ENCODE results near the gene PTPRB.

Gene PTPRB

DNA sequence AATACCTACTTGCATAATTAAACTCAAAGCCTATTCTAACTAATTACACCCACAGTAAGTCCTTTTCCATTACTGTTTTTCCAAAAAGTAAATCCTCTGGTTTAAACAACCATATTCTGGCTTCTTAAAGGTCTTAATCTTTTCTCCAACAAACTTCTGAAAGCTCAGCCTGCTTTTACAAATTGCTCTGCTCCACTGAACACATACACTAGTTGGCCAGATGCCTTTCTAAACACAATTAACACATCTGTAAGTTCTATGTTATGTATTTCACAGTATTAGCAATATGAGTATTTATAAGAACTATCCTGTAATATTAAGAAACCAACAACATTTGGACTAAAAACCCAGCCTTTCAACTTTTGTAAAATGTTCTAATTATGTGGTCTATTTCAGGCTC, 30.1 kb downstream of the PTPRB start:
- DNase-seq (ENCODE audit: low read depth): no peak
- TF ChIP-seq, protein P1, sequence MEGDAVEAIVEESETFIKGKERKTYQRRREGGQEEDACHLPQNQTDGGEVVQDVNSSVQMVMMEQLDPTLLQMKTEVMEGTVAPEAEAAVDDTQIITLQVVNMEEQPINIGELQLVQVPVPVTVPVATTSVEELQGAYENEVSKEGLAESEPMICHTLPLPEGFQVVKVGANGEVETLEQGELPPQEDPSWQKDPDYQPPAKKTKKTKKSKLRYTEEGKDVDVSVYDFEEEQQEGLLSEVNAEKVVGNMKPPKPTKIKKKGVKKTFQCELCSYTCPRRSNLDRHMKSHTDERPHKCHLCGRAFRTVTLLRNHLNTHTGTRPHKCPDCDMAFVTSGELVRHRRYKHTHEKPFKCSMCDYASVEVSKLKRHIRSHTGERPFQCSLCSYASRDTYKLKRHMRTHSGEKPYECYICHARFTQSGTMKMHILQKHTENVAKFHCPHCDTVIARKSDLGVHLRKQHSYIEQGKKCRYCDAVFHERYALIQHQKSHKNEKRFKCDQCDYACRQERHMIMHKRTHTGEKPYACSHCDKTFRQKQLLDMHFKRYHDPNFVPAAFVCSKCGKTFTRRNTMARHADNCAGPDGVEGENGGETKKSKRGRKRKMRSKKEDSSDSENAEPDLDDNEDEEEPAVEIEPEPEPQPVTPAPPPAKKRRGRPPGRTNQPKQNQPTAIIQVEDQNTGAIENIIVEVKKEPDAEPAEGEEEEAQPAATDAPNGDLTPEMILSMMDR (IDR thresholded peaks at IDR 0.05; ENCODE audit: low read length, missing control alignments): no peak

DNA sequence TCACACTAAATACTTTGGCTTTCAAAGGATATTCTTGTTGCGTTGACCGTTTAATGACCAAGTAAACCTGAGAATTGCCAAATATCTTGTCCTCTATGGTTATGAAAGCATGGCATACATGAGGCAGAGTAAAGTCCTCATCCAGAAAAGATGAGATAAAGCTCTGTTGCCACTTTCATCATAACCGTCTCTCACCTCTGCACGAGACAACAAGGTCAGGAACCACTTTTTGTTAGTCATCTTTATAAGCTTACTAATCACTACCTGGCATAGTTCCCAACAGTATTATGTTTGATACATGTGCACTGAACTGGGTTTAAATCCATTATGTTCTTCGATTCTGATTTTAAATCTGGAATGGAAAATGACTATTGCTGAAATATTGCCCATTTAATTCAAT, 31.3 kb downstream of the PTPRB start:
- TF ChIP-seq, protein P1 (IDR thresholded peaks at IDR 0.05; ENCODE audit: low read length, missing control alignments): no peak
- DNase-seq (ENCODE audit: low read depth): no peak
- no peak overlapping the region for H3K4me3 ChIP-seq (replicated peaks; ENCODE audit: low read depth, low read length)

More for the DNA sequence above, 30.1 kb downstream of the PTPRB start:
- H3K4me3 ChIP-seq (replicated peaks; ENCODE audit: low read depth, low read length): peak overlapping the region; percentile 20

DNA sequence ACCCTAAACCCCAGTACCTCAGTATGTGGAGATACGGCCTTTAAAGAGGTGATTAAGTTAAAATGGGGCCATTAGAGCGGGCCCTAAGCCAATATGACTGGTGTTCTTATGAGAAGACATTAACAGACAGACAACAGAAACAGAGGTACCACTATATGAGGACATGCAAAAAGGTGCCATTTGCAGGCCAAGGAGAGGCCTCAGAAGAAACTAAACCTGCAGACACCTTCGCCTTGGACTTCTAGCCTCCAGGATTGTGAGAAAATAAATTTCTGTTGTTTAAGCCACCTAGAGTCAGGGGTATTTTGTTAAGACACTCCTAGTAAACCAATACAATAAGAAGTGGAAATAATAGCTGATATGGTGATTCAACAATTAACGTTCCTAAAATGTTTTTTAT, 32.6 kb downstream of the PTPRB start:
- no peak overlapping the region for H3K4me3 ChIP-seq (replicated peaks; ENCODE audit: low read depth, low read length)
- TF ChIP-seq, protein P1 (IDR thresholded peaks at IDR 0.05; ENCODE audit: low read length, missing control alignments): no peak

DNA sequence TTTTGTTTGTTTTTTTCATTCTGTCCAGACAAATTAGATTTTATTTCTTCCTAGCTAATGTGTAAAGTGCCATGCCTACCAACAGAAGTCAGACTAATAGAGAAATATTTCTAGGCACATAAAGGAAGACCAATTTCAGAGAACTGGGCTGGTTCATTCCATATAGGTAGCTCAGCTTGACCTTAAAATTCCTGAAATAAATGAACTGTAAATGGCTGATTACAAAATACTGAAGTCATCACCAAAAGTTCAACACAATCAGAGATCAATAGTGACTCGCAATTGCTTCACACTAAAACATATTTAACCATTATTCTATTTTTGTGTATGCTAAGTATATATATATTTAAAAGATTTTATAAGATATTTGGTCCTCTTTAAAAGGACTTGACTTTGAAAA, 34.2 kb downstream of the PTPRB start:
- TF ChIP-seq, protein P1 (IDR thresholded peaks at IDR 0.05; ENCODE audit: low read length, missing control alignments): no peak
- DNase-seq (ENCODE audit: low read depth): no peak
- H3K4me3 ChIP-seq (replicated peaks; ENCODE audit: low read depth, low read length): no peak overlapping the region

More for the DNA sequence above, 32.6 kb downstream of the PTPRB start:
- DNase-seq (ENCODE audit: low read depth): no peak

DNA sequence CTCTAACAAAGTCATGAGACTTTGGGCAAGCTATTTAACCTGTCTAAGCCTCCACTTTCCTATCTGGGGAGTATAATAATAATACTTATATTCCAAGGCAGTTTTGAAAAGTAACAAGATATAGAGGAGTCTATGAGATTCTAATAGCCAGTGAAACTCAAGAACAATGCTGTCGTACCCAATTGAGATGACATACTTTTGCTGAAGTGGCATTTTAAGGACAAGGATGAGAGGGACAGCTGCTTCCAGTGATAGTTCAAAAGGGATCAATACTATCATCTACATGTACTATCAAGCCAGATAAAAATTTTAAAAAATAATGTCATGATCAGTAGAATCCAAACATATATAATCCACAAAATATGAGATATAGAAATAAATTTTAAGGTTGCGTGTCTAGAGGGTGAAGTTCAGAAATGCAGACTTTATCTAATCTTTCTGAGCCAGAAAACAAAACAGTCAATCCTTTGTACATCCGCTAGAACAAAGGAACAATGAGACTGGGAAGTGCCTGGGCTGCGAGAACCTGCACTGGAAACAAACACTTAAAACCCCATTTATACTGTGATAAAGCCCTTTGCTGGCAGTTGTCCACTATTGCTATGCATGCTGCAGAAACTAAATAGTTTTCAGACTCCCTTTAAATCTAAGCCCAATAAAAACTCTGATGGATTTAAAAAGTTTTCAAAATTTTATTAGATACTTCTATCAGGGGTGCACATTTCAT, 38.6 kb downstream of the PTPRB start:
- DNase-seq (ENCODE audit: low read depth): peak; percentile 75
- TF ChIP-seq, protein P1 (IDR thresholded peaks at IDR 0.05; ENCODE audit: low read length, missing control alignments): no peak
- H3K4me3 ChIP-seq (replicated peaks; ENCODE audit: low read depth, low read length): no peak overlapping the region

DNA sequence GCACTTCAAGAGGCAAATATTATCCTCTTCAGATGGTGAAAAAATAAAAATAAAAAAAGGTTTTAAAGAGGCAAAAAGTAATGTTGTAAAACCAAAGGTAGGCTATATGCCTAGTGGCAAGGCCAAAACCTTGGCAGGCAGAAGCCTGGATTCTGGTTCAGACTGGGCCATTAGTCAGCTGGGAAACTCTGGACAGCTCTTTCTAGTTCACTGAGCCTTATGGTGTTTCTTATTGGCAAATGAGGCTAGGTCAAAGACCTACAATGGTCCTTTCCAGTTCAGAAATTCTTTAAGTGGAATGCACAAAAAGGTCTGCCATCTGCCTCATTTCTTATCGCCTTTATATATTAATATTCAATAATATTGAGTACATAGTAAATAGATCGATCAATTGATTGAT, 44.6 kb downstream of the PTPRB start:
- H3K4me3 ChIP-seq (replicated peaks; ENCODE audit: low read depth, low read length): no peak overlapping the region
- TF ChIP-seq, protein P1 (IDR thresholded peaks at IDR 0.05; ENCODE audit: low read length, missing control alignments): no peak
- DNase-seq (ENCODE audit: low read depth): no peak
